GM15510 (cell line): ENCODE data around the gene GPX5.

Experiments
- POLR2A ChIP-seq: IDR thresholded peaks from 3 replicates; pipeline ENCODE4 v1.6.1; 2011; ENCODE audit warnings: borderline replicate concordance; ENCODE audit not compliant: insufficient read length; ENCODE audit errors: extremely low read depth

Gene GPX5

GRCh38 chr6:28501259-28501658, 24.4 kb upstream of the GPX5 start:
- TF ChIP-seq POLR2A = no peak

DNA sequence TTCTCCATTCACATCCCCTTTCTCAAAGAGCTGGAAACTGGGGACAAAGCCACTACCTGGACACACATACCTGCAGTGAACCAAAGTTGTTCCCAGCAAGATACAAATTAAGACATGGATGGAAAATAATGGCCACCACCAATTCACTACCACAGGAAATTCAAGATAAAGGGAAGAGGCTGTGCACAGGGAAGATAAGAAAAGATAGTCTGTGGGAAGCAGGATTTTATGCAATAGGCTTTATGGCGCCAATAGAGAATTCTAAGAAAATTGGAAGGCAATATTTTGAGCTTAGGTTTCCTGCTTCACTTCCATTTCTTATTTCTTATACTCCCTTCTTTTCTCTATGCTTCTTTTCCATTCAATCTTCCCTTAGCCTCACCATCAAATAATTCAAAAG, 19.9 kb upstream of the GPX5 start:
- no peak for TF ChIP-seq POLR2A

DNA sequence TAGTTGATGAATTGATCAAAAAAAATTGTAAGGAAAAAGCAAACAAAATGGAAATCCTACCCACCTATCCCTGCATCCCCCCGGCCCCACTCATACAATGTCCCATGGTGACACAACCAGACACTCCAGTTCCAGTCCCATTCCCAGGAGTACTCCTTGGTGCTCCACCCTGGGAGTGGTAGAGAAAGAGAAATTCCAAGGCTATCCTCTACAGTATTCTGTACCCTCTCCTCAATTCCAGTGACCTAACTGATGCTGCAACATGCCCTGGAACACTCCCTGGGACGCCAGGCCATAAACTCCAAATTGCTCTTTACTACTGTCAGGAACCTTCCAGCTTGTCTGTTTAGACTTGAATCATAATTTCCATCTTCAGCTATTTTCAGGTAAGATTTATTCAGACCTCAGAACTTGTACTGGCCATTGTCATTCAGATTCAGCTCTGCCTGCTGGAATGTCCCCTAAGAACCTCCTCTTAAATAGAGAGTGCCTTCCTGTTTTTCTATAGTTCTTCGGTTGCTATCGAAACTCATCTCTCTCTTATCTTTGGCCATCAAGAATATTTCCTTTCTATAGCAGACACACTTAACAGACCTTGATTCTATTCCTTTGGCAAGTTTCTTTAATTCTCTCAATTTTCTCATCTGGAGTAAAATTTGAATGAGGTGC, 18.7 kb upstream of the GPX5 start:
- TF ChIP-seq POLR2A = no peak

GRCh38 chr6:28511628-28512300, 13.9 kb upstream of the GPX5 start:
- TF ChIP-seq POLR2A = no peak

- TF ChIP-seq POLR2A = no peak
Measured at GRCh38 chr6:28515676-28516075, 10.0 kb upstream of the GPX5 start, which contains the start of gene GPX6. Gene GPX6, minus strand, starts transcription at chr6:28515793. Its CDS starts 50 bp downstream, at chr6:28515743.

DNA sequence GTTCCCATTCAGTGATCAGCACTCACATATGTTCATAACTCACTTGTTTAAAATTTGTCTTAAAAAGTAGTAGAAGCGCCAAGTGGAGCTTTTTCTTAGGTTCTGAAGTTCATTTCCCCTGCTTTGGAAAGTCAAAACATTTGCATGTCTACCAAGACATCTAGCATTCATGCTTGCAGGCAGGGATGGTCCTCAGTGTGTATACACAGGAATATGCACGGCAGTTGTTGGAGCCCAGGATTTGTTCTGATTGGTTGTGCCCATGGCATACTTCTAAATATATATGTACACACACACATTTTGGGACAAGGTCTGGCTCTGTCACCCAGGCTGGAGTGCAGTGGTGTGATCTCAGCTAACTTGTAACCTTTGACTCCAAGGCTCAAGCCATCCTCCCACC, 7.7 kb upstream of the GPX5 start:
- no peak for TF ChIP-seq POLR2A

- no peak for TF ChIP-seq POLR2A
Measured at GRCh38 chr6:28522594-28523240, 3.0 kb upstream of the GPX5 start.

- TF ChIP-seq POLR2A = no peak
Measured at GRCh38 chr6:28523241-28523622, 2.4 kb upstream of the GPX5 start.

GRCh38 chr6:28530777-28531176, 5.1 kb downstream of the GPX5 start:
- no peak for TF ChIP-seq POLR2A

GRCh38 chr6:28531479-28532128, 5.9 kb downstream of the GPX5 start:
- no peak for TF ChIP-seq POLR2A

DNA sequence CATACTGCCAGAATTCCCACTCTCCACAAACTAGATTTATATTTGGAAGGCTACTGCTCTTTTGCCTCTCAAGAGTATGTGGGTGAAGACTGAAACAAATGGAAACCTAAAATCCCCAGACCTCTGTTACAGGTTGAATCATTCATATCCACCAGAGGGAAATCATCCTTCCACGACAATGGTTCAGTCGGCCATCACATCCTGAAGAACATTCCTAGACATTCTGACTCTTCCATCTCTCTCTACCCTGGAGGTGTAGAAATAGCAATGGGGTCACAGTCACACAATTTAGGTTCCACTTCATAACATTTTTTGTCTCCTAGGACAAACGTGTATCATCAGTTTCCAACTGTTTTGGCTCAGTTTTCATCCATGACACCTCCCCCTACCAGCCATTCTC, 8.6 kb downstream of the GPX5 start:
- TF ChIP-seq POLR2A = no peak

DNA sequence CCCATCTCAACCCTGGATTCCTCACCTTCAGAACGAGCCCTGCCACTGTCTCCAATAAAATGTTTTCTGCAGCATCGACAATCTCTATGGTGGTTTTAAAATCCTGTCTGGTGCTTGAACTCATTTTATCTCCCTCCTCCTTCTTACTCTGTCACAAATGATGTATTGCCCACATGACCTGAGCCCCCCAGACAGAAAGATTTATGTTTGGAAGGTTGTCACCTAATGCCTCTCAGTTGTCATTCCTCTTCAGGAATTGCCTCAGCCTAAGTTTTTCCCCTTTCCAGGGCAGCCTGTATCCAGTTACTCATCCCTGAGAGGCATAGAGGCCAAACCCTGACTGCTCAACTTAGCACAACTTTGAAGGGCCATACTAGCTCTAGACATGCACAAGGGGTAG, 9.2 kb downstream of the GPX5 start:
- TF ChIP-seq POLR2A = no peak

DNA sequence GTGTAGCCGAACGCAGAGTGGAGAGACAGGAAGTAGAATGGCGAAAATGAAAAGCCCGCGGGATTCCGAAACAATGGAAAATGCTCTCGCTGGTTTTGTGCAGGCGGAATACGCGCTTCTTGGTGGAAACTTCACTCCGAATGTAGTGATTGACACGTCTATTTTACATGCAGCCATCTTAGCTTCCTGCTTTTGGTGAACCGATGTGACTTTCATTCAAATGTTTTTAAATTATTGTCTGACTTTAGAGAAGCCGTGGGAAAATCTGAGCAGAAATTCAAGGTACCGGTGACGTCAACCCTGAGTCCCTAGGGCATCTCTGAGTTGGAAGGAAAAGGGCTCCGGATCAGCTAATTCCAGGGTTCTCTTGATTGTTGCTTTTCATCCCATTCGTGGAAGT, 11.4 kb downstream of the GPX5 start:
- no peak for TF ChIP-seq POLR2A

DNA sequence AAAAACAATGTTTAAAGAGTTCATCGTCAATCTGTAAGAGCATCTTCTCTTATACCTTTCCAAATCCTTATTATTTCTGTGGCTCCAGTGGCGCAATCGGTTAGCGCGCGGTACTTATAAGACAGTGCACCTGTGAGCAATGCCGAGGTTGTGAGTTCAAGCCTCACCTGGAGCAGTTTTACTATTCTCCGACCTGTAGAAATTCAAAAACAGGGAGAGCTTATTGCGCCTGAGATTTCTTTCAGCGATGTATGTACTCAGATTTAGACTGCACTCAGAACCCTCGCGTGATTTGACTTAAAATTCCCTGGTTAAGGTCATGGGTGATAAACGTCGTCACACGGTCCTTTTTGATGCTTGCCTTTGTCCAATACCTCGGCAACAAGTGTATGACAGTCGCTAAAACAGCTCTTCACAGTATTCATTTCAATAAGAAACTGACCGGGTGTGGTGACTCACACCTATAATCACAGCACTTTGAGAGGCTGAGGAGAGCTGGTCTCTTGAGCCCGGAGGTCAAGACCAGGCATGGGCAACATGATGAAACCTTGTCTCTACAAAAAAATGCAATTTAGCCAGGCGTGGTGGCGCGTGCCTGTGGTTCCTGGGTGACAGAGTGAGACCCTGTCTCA, 11.9 kb downstream of the GPX5 start:
- no peak for TF ChIP-seq POLR2A

DNA sequence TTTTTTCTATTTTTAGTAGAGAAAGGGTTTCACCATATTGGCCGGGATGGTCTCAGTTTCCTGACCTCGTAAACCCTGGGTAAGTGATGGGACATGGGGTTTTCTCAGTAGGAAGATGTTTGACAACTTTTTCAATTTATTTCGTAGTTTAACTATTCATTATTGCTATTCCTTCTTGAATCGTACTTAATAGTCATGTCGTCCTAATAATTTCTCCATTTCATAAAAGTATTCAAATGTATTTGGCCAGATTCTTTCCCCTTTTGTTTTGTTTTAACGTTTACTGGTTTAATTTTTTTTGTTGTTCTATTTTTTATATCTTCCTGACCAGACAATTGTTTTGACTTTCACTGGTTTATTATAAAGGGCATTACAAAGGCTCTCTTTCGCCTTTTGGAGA, 16.3 kb downstream of the GPX5 start:
- TF ChIP-seq POLR2A = no peak
